SK-N-SH (cell line): ENCODE results near the gene PBX3. TPM values are rescaled to one million over a fixed set of nuclear protein-coding genes. Genes with fewer than 3 reads are reported as not detected.
A peak's percentile ranks its signal among the peaks of the same experiment; 100 is the strongest.

Source experiments
- CTCF ChIA-PET: fragments of 300-600, 350-600 bp; formaldehyde crosslinking; extraction: SDS; loops from one replicate; lab custom pipeline; 2021; lab: Yijun Ruan, JAX
- POLR2A ChIA-PET: fragments of 350-600 bp; sonication (Branson Sonifier 250); formaldehyde crosslinking; extraction: SDS; loops from one replicate; lab custom pipeline; 2020; ENCODE audit warnings: antibody characterized with exemption, inconsistent platforms; lab: Yijun Ruan, JAX
- DNase-seq: peaks from one replicate; pipeline ENCODE4 v3.0.0; 2012
- H2AFZ ChIP-seq: fragments of 200-600 bp; sonication (generic); 2 replicates; pipeline ENCODE4 v1.8.1; 2016; ENCODE audit warnings: antibody characterized with exemption, mild to moderate bottlenecking, low read depth
- H3F3A ChIP-seq: fragments of 200-600 bp; sonication (generic); replicated peaks from 2 replicates; pipeline ENCODE3; 2016; ENCODE audit warnings: antibody characterized with exemption, mild to moderate bottlenecking; ENCODE audit not compliant: insufficient read depth
- H3K27ac ChIP-seq, 2 experiments: fragments of 200-500 bp in 1 of 2; fragments of 200-600 bp in 1 of 2; sonication (Bioruptor generic) in 1 of 2; sonication (generic), shearing (Covaris generic) in 1 of 2; 2 replicates each; pipeline versions ENCODE4 v1.5.1 to v1.6.1; 2014 to 2016; ENCODE audit warnings: low read depth in 2 of 2, inconsistent platforms in 1 of 2, low read length in 1 of 2, mild to moderate bottlenecking in 1 of 2, mixed read lengths in 1 of 2
- H3K27me3 ChIP-seq: fragments of 200-600 bp; sonication (generic), shearing (Covaris generic); 2 replicates; pipeline ENCODE4 v1.6.1; 2016; ENCODE audit warnings: mixed run types; ENCODE audit not compliant: insufficient read depth
- H3K36me3 ChIP-seq, 2 experiments: fragments of 200-500 bp in 1 of 2; fragments of 200-600 bp in 1 of 2; sonication (Bioruptor generic) in 1 of 2; sonication (generic) in 1 of 2; replicated peaks in 1 of 2; 2 replicates each; pipeline versions ENCODE3 to v1.5.1; 2014 to 2016; ENCODE audit warnings: low read length in 1 of 2, mild to moderate bottlenecking in 1 of 2; ENCODE audit not compliant: insufficient read depth in 2 of 2, control insufficient read depth in 1 of 2
- H3K4me1 ChIP-seq, 2 experiments: fragments of 200-500 bp in 1 of 2; fragments of 200-600 bp in 1 of 2; sonication (Bioruptor generic) in 1 of 2; sonication (generic), shearing (Covaris generic) in 1 of 2; 2 replicates each; pipeline versions ENCODE4 v1.5.1 to v1.6.1; 2014 to 2016; ENCODE audit warnings: low read depth in 1 of 2, low read length in 1 of 2, mixed run types in 1 of 2; ENCODE audit not compliant: insufficient read depth in 2 of 2, control insufficient read depth in 1 of 2
- H3K4me2 ChIP-seq: fragments of 200-600 bp; sonication (generic), shearing (Covaris generic); 2 replicates; pipeline ENCODE4 v1.6.1; 2017; ENCODE audit warnings: mixed run types
- H3K4me3 ChIP-seq, 2 experiments: fragments of 200-500 bp in 1 of 2; fragments of 200-600 bp in 1 of 2; sonication (Bioruptor generic) in 1 of 2; sonication (generic), shearing (Covaris generic) in 1 of 2; 2 replicates each; pipeline versions ENCODE4 v1.5.1 to v1.8.1; 2014 to 2016; ENCODE audit warnings: low read depth in 2 of 2, inconsistent platforms in 1 of 2, low read length in 1 of 2, mild to moderate bottlenecking in 1 of 2, mixed read lengths in 1 of 2, moderate library complexity in 1 of 2
- H3K79me2 ChIP-seq: fragments of 200-600 bp; sonication (generic); 2 replicates; pipeline ENCODE4 v1.8.1; 2017; ENCODE audit warnings: mild to moderate bottlenecking; ENCODE audit not compliant: insufficient read depth
- H3K9ac ChIP-seq: fragments of 200-600 bp; sonication (generic); 2 replicates; pipeline ENCODE4 v1.6.1; 2017; ENCODE audit warnings: mixed run types
- H3K9me2 ChIP-seq: fragments of 200-600 bp; sonication (generic); 2 replicates; pipeline ENCODE4 v1.6.1; 2017; ENCODE audit warnings: mixed run types
- H3K9me3 ChIP-seq: fragments of 200-600 bp; sonication (generic); 2 replicates; pipeline ENCODE4 v1.6.1; 2017; ENCODE audit warnings: mixed run types, mild to moderate bottlenecking, moderate library complexity
- H4K20me1 ChIP-seq: fragments of 200-600 bp; sonication (generic); 2 replicates; pipeline ENCODE4 v1.6.1; 2017; ENCODE audit warnings: mild to moderate bottlenecking, mixed run types; ENCODE audit not compliant: insufficient read depth
- ELF1 ChIP-seq: IDR thresholded peaks from 2 replicates; pipeline ENCODE4 v1.4.0; 2012
- EP300 ChIP-seq, 2 experiments: IDR thresholded peaks; 2 replicates each; pipeline versions ENCODE4 v1.4.0 to v1.6.1; 2012; ENCODE audit warnings: borderline replicate concordance in 1 of 2, low read depth in 1 of 2, low read length in 1 of 2
- EZH2phosphoT487 ChIP-seq: fragments of 200-600 bp; sonication (generic); IDR thresholded peaks from 2 replicates; pipeline ENCODE4 v1.6.1; 2017; ENCODE audit warnings: low read depth, mixed run types, mild to moderate bottlenecking, antibody characterized with exemption, moderate library complexity, borderline replicate concordance
- FOXM1 ChIP-seq: IDR thresholded peaks from 2 replicates; pipeline ENCODE4 v1.4.0; 2012; ENCODE audit warnings: low read depth, mild to moderate bottlenecking
- GABPA ChIP-seq: IDR thresholded peaks from 2 replicates; pipeline ENCODE4 v1.4.0; 2012; ENCODE audit warnings: low read depth, mild to moderate bottlenecking
- JUND ChIP-seq: IDR thresholded peaks from 2 replicates; pipeline ENCODE4 v1.4.0; 2012
- NFIC ChIP-seq: IDR thresholded peaks from 2 replicates; pipeline ENCODE4 v1.4.0; 2012; ENCODE audit warnings: borderline replicate concordance
- RAD21 ChIP-seq: IDR thresholded peaks from 2 replicates; pipeline ENCODE4 v1.6.1; 2012; ENCODE audit warnings: mild to moderate bottlenecking, low read length
- RFX5 ChIP-seq: IDR thresholded peaks from 2 replicates; pipeline ENCODE4 v1.6.1; 2012; ENCODE audit warnings: mild to moderate bottlenecking, improper control_type of control experiment, low read length
- RXRA ChIP-seq: IDR thresholded peaks from 2 replicates; pipeline ENCODE4 v1.4.0; 2012; ENCODE audit warnings: low read depth, mild to moderate bottlenecking, borderline replicate concordance
- SMC3 ChIP-seq: IDR thresholded peaks from 2 replicates; pipeline ENCODE4 v1.6.1; 2012; ENCODE audit warnings: low read depth, low read length, improper control_type of control experiment
- WGBS: methylation state at CpG from one replicate; pipeline ENCODE4 v1.1.6; 2017; ENCODE audit warnings: low lambda C conversion rate; 5-methylcytosine and 5-hydroxymethylcytosine counted together
- polyA plus RNA-seq, 3 experiments: library from polyadenylated mRNA; depleted of rRNA; stranded (reverse); fragments of >200 nt; gene quantifications; 2 replicates each; pipeline ENCODE4 v1.2.3, GENCODE V29; 2012
- TF ChIP-seq, protein P1 (sequence below): IDR thresholded peaks from 2 replicates; pipeline ENCODE4 v1.4.0; 2012; ENCODE audit warnings: low read depth, borderline replicate concordance
- TF ChIP-seq, protein P2 (sequence below): fragments of 200-600 bp; sonication (generic); IDR thresholded peaks from 2 replicates; pipeline ENCODE4 v1.6.1; 2017; ENCODE audit warnings: antibody characterized with exemption, mild to moderate bottlenecking, moderate library complexity
- TF ChIP-seq, protein P3 (sequence below): fragments of 150-350 bp; IDR thresholded peaks from 2 replicates; pipeline ENCODE4 v1.6.1; 2017; ENCODE audit warnings: antibody characterized with exemption, low read length, low read depth, borderline replicate concordance

Gene PBX3
- polyA plus RNA-seq, 1 of the 3 experiments (the other 2 are of a cell fraction), result 73.0 TPM

DNA sequence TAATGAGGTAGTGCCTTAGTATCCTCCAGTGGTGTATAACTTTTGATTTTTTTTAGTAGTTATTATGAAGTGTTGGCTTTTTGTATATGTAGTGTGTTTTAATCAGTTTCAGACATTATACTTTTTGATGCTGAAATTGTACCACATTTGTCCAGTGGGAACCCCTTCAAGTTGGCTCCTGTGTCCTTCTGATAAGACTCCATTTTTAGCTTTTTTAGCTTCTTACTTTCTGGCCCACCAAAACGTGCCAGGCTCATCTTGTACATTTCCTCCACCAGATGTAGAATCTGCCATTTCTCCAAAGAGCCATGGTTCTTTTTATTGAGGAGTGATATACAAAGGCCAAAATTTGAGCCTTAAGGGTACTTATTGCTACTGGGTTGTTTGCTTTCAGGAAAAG, 84.4 kb downstream of the PBX3 start:
- H3K27ac ChIP-seq, result no peak overlapping the region
- peaks cover 14% of the 10 kb centered on the region for H3F3A ChIP-seq
- H3K36me3 ChIP-seq, result peaks cover 6 to 32% of the 10 kb centered on the region in 2 experiments
- H3K4me1 ChIP-seq, result peaks cover 4 to 6% of the 10 kb centered on the region in 2 experiments; a peak in 2 of 4 replicates
- H3K4me3 ChIP-seq, result no peak overlapping the region
- CTCF ChIA-PET, result interaction anchor here (0.7 kb wide), 1 partner anchor 10 kb away, joined by 3 read pairs; no protein-coding TSS in a partner anchor
- TF ChIP-seq RFX5 (no peak), RXRA (no peak), SMC3 (no peak)
- TF ChIP-seq, protein P1, sequence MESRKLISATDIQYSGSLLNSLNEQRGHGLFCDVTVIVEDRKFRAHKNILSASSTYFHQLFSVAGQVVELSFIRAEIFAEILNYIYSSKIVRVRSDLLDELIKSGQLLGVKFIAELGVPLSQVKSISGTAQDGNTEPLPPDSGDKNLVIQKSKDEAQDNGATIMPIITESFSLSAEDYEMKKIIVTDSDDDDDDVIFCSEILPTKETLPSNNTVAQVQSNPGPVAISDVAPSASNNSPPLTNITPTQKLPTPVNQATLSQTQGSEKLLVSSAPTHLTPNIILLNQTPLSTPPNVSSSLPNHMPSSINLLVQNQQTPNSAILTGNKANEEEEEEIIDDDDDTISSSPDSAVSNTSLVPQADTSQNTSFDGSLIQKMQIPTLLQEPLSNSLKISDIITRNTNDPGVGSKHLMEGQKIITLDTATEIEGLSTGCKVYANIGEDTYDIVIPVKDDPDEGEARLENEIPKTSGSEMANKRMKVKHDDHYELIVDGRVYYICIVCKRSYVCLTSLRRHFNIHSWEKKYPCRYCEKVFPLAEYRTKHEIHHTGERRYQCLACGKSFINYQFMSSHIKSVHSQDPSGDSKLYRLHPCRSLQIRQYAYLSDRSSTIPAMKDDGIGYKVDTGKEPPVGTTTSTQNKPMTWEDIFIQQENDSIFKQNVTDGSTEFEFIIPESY, result no peak
- H3K9me3 ChIP-seq, result no peaks in the 10 kb centered on the region
- no peak for DNase-seq
- WGBS, result 89% methylated on average over 1 of the region's 1 CpG
- H3K27me3 ChIP-seq, result no peaks in the 10 kb centered on the region
- no peak overlapping the region for H2AFZ ChIP-seq
- H3K9ac ChIP-seq, result no peak overlapping the region
- H3K79me2 ChIP-seq, result peaks cover 99% of the 10 kb centered on the region
- H4K20me1 ChIP-seq, result peaks cover 74% of the 10 kb centered on the region
- POLR2A ChIA-PET, result interaction anchor here (0.6 kb wide), 1 partner anchor 27 kb away, joined by 4 read pairs; no protein-coding TSS in a partner anchor
- no peaks in the 10 kb centered on the region for H3K9me2 ChIP-seq
- H3K4me2 ChIP-seq, result no peak overlapping the region

DNA sequence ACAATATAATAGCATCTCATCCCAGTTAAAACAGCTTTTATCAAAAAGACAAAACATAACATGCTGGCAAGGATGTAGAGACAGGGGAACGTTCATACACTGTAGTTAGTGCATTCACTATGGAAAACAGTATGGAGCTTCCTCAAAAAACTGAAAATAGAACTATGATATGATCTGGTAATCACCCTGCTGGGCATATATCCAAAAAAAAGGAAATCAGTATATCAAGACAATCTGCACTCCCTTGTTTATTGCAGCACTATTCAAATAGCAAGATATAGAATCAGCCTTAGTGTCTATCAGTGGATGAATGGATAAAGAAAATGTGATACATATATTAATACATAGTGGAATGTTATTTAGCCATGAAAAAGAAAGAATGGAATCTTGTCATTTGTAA, 88.5 kb downstream of the PBX3 start:
- CTCF ChIA-PET, result interaction anchor here (0.9 to 1.7 kb wide), 6 partner anchors 18 to 656 kb away, joined by 3 to 4 read pairs (median 3); no protein-coding TSS in a partner anchor
- TF ChIP-seq NFIC (peak; percentile 44; the same call in 1 of the 2 replicates), GABPA (no peak)
- WGBS, result 27% methylated on average over 1 of the region's 1 CpG
- H3K79me2 ChIP-seq, result peaks cover 97% of the 10 kb centered on the region
- no peaks in the 10 kb centered on the region for H3K9me2 ChIP-seq
- peaks cover 70% of the 10 kb centered on the region for H4K20me1 ChIP-seq
- H3K9ac ChIP-seq, result no peak overlapping the region
- H3K36me3 ChIP-seq, result peaks cover 0 to 5% of the 10 kb centered on the region in 2 experiments
- peaks cover 24% of the 10 kb centered on the region for H3F3A ChIP-seq
- H3K4me2 ChIP-seq, result no peak overlapping the region
- POLR2A ChIA-PET, result no interaction called here
- no peak overlapping the region for H3K4me3 ChIP-seq
- DNase-seq, result no peak
- peaks cover 4 to 8% of the 10 kb centered on the region in 2 experiments; a peak in 3 of 4 replicates for H3K4me1 ChIP-seq
- H3K9me3 ChIP-seq, result no peaks in the 10 kb centered on the region
- H2AFZ ChIP-seq, result no peak overlapping the region
- no peaks in the 10 kb centered on the region for H3K27me3 ChIP-seq
- H3K27ac ChIP-seq, result peak overlapping the region in 1 of 2 experiments; percentile 31; a peak in 1 of 4 replicates

DNA sequence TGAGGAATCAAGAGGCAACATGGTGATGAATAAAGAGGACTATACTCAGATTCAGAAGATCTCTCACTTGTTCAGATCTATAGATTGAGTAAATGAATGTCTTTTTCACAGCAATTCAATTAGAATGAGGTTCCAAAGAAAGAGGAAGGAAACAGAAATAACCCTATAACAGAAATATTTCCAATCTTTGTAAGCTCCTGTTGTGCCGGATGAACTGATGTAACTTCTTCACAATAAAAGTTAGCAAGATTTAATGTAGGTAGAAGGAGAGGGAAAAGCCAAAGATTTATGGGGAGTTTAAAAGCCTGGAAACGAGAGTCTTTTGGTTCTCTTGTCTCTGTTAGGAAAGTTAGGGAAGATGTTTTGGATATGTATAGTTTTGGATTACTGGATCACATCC, 92.1 kb downstream of the PBX3 start:
- H4K20me1 ChIP-seq, result peaks cover 50% of the 10 kb centered on the region; the same call in 1 of the 2 replicates
- no peak overlapping the region for H3K9ac ChIP-seq
- ChIA-PET POLR2A (no interaction called here), CTCF (interaction anchor here (2.0 kb wide), 1 partner anchor 10 kb away, joined by 6 read pairs; no protein-coding TSS in a partner anchor)
- H3K9me2 ChIP-seq, result no peaks in the 10 kb centered on the region
- peaks cover 17 to 36% of the 10 kb centered on the region in 2 experiments for H3K4me1 ChIP-seq
- no peak overlapping the region for H2AFZ ChIP-seq
- H3K36me3 ChIP-seq, result peaks cover 0 to 6% of the 10 kb centered on the region in 2 experiments
- TF ChIP-seq RAD21, result no peak
- TF ChIP-seq, protein P1, result no peak
- no peak for TF ChIP-seq RXRA
- TF ChIP-seq, protein P2, sequence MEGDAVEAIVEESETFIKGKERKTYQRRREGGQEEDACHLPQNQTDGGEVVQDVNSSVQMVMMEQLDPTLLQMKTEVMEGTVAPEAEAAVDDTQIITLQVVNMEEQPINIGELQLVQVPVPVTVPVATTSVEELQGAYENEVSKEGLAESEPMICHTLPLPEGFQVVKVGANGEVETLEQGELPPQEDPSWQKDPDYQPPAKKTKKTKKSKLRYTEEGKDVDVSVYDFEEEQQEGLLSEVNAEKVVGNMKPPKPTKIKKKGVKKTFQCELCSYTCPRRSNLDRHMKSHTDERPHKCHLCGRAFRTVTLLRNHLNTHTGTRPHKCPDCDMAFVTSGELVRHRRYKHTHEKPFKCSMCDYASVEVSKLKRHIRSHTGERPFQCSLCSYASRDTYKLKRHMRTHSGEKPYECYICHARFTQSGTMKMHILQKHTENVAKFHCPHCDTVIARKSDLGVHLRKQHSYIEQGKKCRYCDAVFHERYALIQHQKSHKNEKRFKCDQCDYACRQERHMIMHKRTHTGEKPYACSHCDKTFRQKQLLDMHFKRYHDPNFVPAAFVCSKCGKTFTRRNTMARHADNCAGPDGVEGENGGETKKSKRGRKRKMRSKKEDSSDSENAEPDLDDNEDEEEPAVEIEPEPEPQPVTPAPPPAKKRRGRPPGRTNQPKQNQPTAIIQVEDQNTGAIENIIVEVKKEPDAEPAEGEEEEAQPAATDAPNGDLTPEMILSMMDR, result no peak
- no peak for TF ChIP-seq RFX5
- no peak for TF ChIP-seq JUND
- no peak for TF ChIP-seq EZH2phosphoT487
- TF ChIP-seq FOXM1, result no peak
- TF ChIP-seq EP300 (IDR thresholded peaks at IDR 0.05; ENCODE audit: borderline replicate concordance in 1 of 2, low read depth in 1 of 2, low read length in 1 of 2), result no peak
- TF ChIP-seq, protein P3, sequence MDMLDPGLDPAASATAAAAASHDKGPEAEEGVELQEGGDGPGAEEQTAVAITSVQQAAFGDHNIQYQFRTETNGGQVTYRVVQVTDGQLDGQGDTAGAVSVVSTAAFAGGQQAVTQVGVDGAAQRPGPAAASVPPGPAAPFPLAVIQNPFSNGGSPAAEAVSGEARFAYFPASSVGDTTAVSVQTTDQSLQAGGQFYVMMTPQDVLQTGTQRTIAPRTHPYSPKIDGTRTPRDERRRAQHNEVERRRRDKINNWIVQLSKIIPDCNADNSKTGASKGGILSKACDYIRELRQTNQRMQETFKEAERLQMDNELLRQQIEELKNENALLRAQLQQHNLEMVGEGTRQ, result no peak
- TF ChIP-seq ELF1, result no peak
- DNase-seq, result no peak
- no peak overlapping the region for H3K4me3 ChIP-seq
- H3K27me3 ChIP-seq, result no peaks in the 10 kb centered on the region
- H3K4me2 ChIP-seq, result peak overlapping the region; percentile 16; the same call in 1 of the 2 replicates
- 84% methylated on average over 2 of the region's 2 CpGs for WGBS
- H3K79me2 ChIP-seq, result peaks cover 97% of the 10 kb centered on the region
- H3F3A ChIP-seq, result peaks cover 37% of the 10 kb centered on the region
- no peaks in the 10 kb centered on the region for H3K9me3 ChIP-seq
- peak overlapping the region; percentile 41 to 55; a peak in 3 of 4 replicates for H3K27ac ChIP-seq
